Activated T-helper 17 cell treated with anti-CD3 and anti-CD28 coated beads, Interleukin-2, amount 50 U/mL, for 72 hours (primary cell): ENCODE data around the gene EIF1AD. TPM values are rescaled to one million over a fixed set of nuclear protein-coding genes. Genes with fewer than 3 reads are reported as not detected.

Experiments
- ATAC-seq: fragments of 150-1000 bp; cut with Tn5 transposase; replicated peaks from 2 replicates; pipeline ENCODE4 v1.10.0; 2021; ENCODE audit warnings: mild to moderate bottlenecking, moderate library complexity
- H3K27ac Mint-ChIP-seq: one replicate; pipeline ENCODE4 v1.8.0; 2022; ENCODE audit warnings: mixed read lengths
- H3K27me3 Mint-ChIP-seq: one replicate; pipeline ENCODE4 v1.8.0; 2022; ENCODE audit warnings: mixed read lengths
- H3K36me3 Mint-ChIP-seq: one replicate; pipeline ENCODE4 v1.8.0; 2022; ENCODE audit warnings: low read depth, mild to moderate bottlenecking, mixed read lengths
- H3K4me1 Mint-ChIP-seq: one replicate; pipeline ENCODE4 v1.8.0; 2022; ENCODE audit warnings: mixed read lengths
- H3K4me3 Mint-ChIP-seq: one replicate; pipeline ENCODE4 v1.8.0; 2022; ENCODE audit warnings: mild to moderate bottlenecking, mixed read lengths
- H3K9me3 Mint-ChIP-seq: one replicate; pipeline ENCODE4 v1.8.0; 2022; ENCODE audit warnings: mixed read lengths
- total RNA-seq, 2 donors: library from RNA; stranded (reverse); gene quantifications; one replicate each; pipeline ENCODE4 v1.2.3, GENCODE V29; 2022

The EIF1AD gene
- total RNA-seq, 2 donors from 2014 or later, result 47.6 to 66.3 TPM

- Mint-ChIP-seq H3K4me1 (peaks cover 6% of the 10 kb centered on the region), H3K4me3 (no peak overlapping the region), H3K36me3 (peaks cover 77% of the 10 kb centered on the region), H3K9me3 (no peaks in the 10 kb centered on the region), H3K27ac (no peak overlapping the region), H3K27me3 (no peaks in the 10 kb centered on the region)
- no peak for ATAC-seq
Observed at GRCh38 chr11:65997286-65997685, 4.7 kb downstream of the EIF1AD start.

GRCh38 chr11:65992056-65992455 is 9.9 kb downstream of the EIF1AD start:
- ATAC-seq, result no peak
- Mint-ChIP-seq H3K4me1 (no peaks in the 10 kb centered on the region), H3K9me3 (no peaks in the 10 kb centered on the region), H3K4me3 (no peak overlapping the region), H3K27ac (no peak overlapping the region), H3K27me3 (no peaks in the 10 kb centered on the region), H3K36me3 (peaks cover 41% of the 10 kb centered on the region)

- H3K36me3 Mint-ChIP-seq, result peaks cover 14% of the 10 kb centered on the region
- no peaks in the 10 kb centered on the region for H3K9me3 Mint-ChIP-seq
- peak; percentile 100 for ATAC-seq
- H3K27me3 Mint-ChIP-seq, result no peaks in the 10 kb centered on the region
- H3K4me1 Mint-ChIP-seq, result no peaks in the 10 kb centered on the region
- no peak overlapping the region for H3K4me3 Mint-ChIP-seq
- H3K27ac Mint-ChIP-seq, result peak overlapping the region; percentile 27
Observed at GRCh38 chr11:65988791-65989592, 13.0 kb downstream of the EIF1AD start.

- Mint-ChIP-seq H3K36me3 (peaks cover 14% of the 10 kb centered on the region), H3K4me1 (no peaks in the 10 kb centered on the region), H3K9me3 (no peaks in the 10 kb centered on the region), H3K27ac (peak overlapping the region; percentile 36), H3K4me3 (no peak overlapping the region), H3K27me3 (no peaks in the 10 kb centered on the region)
- no peak for ATAC-seq
Observed at GRCh38 chr11:65987336-65987735, 14.6 kb downstream of the EIF1AD start.

GRCh38 chr11:65983589-65983987 is 18.4 kb downstream of the EIF1AD start:
- no peaks in the 10 kb centered on the region for H3K27me3 Mint-ChIP-seq
- no peaks in the 10 kb centered on the region for H3K4me1 Mint-ChIP-seq
- no peak overlapping the region for H3K4me3 Mint-ChIP-seq
- H3K36me3 Mint-ChIP-seq, result peaks cover 9% of the 10 kb centered on the region
- no peak for ATAC-seq
- H3K27ac Mint-ChIP-seq, result no peak overlapping the region
- H3K9me3 Mint-ChIP-seq, result no peaks in the 10 kb centered on the region

GRCh38 chr11:65982824-65983588 is 19.0 kb downstream of the EIF1AD start:
- Mint-ChIP-seq H3K36me3 (peaks cover 9% of the 10 kb centered on the region), H3K4me3 (no peak overlapping the region), H3K27ac (no peak overlapping the region), H3K9me3 (no peaks in the 10 kb centered on the region), H3K4me1 (no peaks in the 10 kb centered on the region), H3K27me3 (no peaks in the 10 kb centered on the region)
- no peak for ATAC-seq

- Mint-ChIP-seq H3K4me3 (no peak overlapping the region), H3K27me3 (no peaks in the 10 kb centered on the region), H3K27ac (no peak overlapping the region), H3K9me3 (no peaks in the 10 kb centered on the region), H3K4me1 (no peaks in the 10 kb centered on the region), H3K36me3 (peaks cover 15% of the 10 kb centered on the region)
- ATAC-seq, result no peak
Observed at GRCh38 chr11:65981972-65982823, 19.8 kb downstream of the EIF1AD start.

- H3K4me3 Mint-ChIP-seq, result no peak overlapping the region
- peaks cover 25% of the 10 kb centered on the region for H3K36me3 Mint-ChIP-seq
- H3K9me3 Mint-ChIP-seq, result no peaks in the 10 kb centered on the region
- H3K27ac Mint-ChIP-seq, result no peak overlapping the region
- no peak for ATAC-seq
- no peaks in the 10 kb centered on the region for H3K27me3 Mint-ChIP-seq
- H3K4me1 Mint-ChIP-seq, result no peaks in the 10 kb centered on the region
Observed at GRCh38 chr11:65981101-65981740, 20.7 kb downstream of the EIF1AD start.

GRCh38 chr11:65979261-65979759 is 22.6 kb downstream of the EIF1AD start:
- Mint-ChIP-seq H3K36me3 (peaks cover 44% of the 10 kb centered on the region), H3K4me1 (peaks cover 4% of the 10 kb centered on the region), H3K27ac (no peak overlapping the region), H3K4me3 (no peak overlapping the region), H3K9me3 (no peaks in the 10 kb centered on the region), H3K27me3 (no peaks in the 10 kb centered on the region)
- no peak for ATAC-seq

GRCh38 chr11:65978391-65979238 is 23.3 kb downstream of the EIF1AD start:
- Mint-ChIP-seq H3K4me3 (no peak overlapping the region), H3K27ac (no peak overlapping the region), H3K4me1 (peaks cover 4% of the 10 kb centered on the region), H3K27me3 (no peaks in the 10 kb centered on the region), H3K36me3 (peaks cover 48% of the 10 kb centered on the region), H3K9me3 (no peaks in the 10 kb centered on the region)
- ATAC-seq, result no peak

GRCh38 chr11:65977621-65978390 is 24.2 kb downstream of the EIF1AD start:
- Mint-ChIP-seq H3K4me3 (no peak overlapping the region), H3K4me1 (peaks cover 4% of the 10 kb centered on the region), H3K36me3 (peaks cover 56% of the 10 kb centered on the region), H3K27me3 (no peaks in the 10 kb centered on the region), H3K27ac (no peak overlapping the region), H3K9me3 (no peaks in the 10 kb centered on the region)
- ATAC-seq, result no peak

- peaks cover 69% of the 10 kb centered on the region for H3K36me3 Mint-ChIP-seq
- H3K27ac Mint-ChIP-seq, result peak overlapping the region; percentile 22
- no peak for ATAC-seq
- peaks cover 4% of the 10 kb centered on the region for H3K4me1 Mint-ChIP-seq
- no peak overlapping the region for H3K4me3 Mint-ChIP-seq
- H3K9me3 Mint-ChIP-seq, result no peaks in the 10 kb centered on the region
- H3K27me3 Mint-ChIP-seq, result no peaks in the 10 kb centered on the region
Observed at GRCh38 chr11:65976216-65977176, 25.5 kb downstream of the EIF1AD start.
